ENCODE data around the gene RABAC1. TPM values are rescaled to one million over a fixed set of nuclear protein-coding genes. Genes with fewer than 3 reads are reported as not detected.

RABAC1 gene
- total and polyA plus RNA-seq, 2 of the 8 experiments (the other 6 are each of a cell fraction or from before 2014, with no cell fraction given) = 124 to 439 TPM

GRCh38 chr19:41921577-41922576, 37.2 kb downstream of the RABAC1 start (continued):
- TF ChIP-seq, protein P1, sequence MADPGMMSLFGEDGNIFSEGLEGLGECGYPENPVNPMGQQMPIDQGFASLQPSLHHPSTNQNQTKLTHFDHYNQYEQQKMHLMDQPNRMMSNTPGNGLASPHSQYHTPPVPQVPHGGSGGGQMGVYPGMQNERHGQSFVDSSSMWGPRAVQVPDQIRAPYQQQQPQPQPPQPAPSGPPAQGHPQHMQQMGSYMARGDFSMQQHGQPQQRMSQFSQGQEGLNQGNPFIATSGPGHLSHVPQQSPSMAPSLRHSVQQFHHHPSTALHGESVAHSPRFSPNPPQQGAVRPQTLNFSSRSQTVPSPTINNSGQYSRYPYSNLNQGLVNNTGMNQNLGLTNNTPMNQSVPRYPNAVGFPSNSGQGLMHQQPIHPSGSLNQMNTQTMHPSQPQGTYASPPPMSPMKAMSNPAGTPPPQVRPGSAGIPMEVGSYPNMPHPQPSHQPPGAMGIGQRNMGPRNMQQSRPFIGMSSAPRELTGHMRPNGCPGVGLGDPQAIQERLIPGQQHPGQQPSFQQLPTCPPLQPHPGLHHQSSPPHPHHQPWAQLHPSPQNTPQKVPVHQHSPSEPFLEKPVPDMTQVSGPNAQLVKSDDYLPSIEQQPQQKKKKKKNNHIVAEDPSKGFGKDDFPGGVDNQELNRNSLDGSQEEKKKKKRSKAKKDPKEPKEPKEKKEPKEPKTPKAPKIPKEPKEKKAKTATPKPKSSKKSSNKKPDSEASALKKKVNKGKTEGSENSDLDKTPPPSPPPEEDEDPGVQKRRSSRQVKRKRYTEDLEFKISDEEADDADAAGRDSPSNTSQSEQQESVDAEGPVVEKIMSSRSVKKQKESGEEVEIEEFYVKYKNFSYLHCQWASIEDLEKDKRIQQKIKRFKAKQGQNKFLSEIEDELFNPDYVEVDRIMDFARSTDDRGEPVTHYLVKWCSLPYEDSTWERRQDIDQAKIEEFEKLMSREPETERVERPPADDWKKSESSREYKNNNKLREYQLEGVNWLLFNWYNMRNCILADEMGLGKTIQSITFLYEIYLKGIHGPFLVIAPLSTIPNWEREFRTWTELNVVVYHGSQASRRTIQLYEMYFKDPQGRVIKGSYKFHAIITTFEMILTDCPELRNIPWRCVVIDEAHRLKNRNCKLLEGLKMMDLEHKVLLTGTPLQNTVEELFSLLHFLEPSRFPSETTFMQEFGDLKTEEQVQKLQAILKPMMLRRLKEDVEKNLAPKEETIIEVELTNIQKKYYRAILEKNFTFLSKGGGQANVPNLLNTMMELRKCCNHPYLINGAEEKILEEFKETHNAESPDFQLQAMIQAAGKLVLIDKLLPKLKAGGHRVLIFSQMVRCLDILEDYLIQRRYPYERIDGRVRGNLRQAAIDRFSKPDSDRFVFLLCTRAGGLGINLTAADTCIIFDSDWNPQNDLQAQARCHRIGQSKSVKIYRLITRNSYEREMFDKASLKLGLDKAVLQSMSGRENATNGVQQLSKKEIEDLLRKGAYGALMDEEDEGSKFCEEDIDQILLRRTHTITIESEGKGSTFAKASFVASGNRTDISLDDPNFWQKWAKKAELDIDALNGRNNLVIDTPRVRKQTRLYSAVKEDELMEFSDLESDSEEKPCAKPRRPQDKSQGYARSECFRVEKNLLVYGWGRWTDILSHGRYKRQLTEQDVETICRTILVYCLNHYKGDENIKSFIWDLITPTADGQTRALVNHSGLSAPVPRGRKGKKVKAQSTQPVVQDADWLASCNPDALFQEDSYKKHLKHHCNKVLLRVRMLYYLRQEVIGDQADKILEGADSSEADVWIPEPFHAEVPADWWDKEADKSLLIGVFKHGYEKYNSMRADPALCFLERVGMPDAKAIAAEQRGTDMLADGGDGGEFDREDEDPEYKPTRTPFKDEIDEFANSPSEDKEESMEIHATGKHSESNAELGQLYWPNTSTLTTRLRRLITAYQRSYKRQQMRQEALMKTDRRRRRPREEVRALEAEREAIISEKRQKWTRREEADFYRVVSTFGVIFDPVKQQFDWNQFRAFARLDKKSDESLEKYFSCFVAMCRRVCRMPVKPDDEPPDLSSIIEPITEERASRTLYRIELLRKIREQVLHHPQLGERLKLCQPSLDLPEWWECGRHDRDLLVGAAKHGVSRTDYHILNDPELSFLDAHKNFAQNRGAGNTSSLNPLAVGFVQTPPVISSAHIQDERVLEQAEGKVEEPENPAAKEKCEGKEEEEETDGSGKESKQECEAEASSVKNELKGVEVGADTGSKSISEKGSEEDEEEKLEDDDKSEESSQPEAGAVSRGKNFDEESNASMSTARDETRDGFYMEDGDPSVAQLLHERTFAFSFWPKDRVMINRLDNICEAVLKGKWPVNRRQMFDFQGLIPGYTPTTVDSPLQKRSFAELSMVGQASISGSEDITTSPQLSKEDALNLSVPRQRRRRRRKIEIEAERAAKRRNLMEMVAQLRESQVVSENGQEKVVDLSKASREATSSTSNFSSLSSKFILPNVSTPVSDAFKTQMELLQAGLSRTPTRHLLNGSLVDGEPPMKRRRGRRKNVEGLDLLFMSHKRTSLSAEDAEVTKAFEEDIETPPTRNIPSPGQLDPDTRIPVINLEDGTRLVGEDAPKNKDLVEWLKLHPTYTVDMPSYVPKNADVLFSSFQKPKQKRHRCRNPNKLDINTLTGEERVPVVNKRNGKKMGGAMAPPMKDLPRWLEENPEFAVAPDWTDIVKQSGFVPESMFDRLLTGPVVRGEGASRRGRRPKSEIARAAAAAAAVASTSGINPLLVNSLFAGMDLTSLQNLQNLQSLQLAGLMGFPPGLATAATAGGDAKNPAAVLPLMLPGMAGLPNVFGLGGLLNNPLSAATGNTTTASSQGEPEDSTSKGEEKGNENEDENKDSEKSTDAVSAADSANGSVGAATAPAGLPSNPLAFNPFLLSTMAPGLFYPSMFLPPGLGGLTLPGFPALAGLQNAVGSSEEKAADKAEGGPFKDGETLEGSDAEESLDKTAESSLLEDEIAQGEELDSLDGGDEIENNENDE (IDR thresholded peaks at IDR 0.05; ENCODE audit: insufficient replicate concordance, low read length) = no peak
- TF ChIP-seq CREB1 (IDR thresholded peaks at IDR 0.05) (no peak), MAX (IDR thresholded peaks at IDR 0.05) (no peak), POLR2A (IDR thresholded peaks at IDR 0.05; ENCODE audit: control extremely low read depth in 1 of 2, low read depth in 2 of 2, low read length in 2 of 2) (no peak)

Measured in H1 (cell line).